IMR-90 (cell line): Measurements from ENCODE around the gene FOXP1. TPM values are rescaled to one million over a fixed set of nuclear protein-coding genes. Genes with fewer than 3 reads are reported as not detected.

Source experiments
- ATAC-seq: fragments of 200-7000 bp; cut with Tn5 transposase; 2 replicates; pipeline ENCODE4 v1.9.1; 2020; ENCODE audit warnings: low read depth, mild to moderate bottlenecking, moderate library complexity
- BruUV-seq: library from RNA; stranded (reverse); fragments of 400-500 nt; replicated peaks from 2 replicates; lab custom pipeline; 2021; lab: Mats Ljungman, UMichigan
- CTCF ChIA-PET: fragments of 300-600 bp; formaldehyde crosslinking; extraction: SDS; loops from one replicate; lab custom pipeline; 2021; ENCODE audit warnings: antibody characterized with exemption; lab: Yijun Ruan, JAX
- POLR2A ChIA-PET: fragments of 300-600 bp; sonication (Branson Sonifier 250); formaldehyde crosslinking; loops from one replicate; lab custom pipeline; 2022; ENCODE audit warnings: antibody characterized with exemption; ENCODE audit not compliant: unreplicated experiment; lab: Charles Lee
- DNase-seq: peaks from one replicate; pipeline ENCODE4 v3.0.0; 2013
- H2AFZ ChIP-seq: replicated peaks from 2 replicates; pipeline ENCODE3; 2013; ENCODE audit warnings: low read length, mild to moderate bottlenecking; ENCODE audit not compliant: poor library complexity
- H2AK5ac ChIP-seq: 2 replicates; pipeline ENCODE4 v1.6.1; 2013; ENCODE audit warnings: low read depth, low read length, inconsistent platforms
- H2AK9ac ChIP-seq: replicated peaks from 2 replicates; pipeline ENCODE3; 2013; ENCODE audit warnings: mild to moderate bottlenecking, low read depth, low read length, moderate library complexity; ENCODE audit not compliant: poor library complexity
- H2BK120ac ChIP-seq: 2 replicates; pipeline ENCODE4 v1.6.1; 2013; ENCODE audit warnings: low read depth, low read length, inconsistent platforms
- H2BK15ac ChIP-seq: 3 replicates; pipeline ENCODE4 v1.6.1; 2013; ENCODE audit warnings: low read depth, low read length, inconsistent platforms
- H2BK20ac ChIP-seq: 2 replicates; pipeline ENCODE4 v1.6.1; 2013; ENCODE audit warnings: low read depth, mild to moderate bottlenecking, inconsistent platforms, low read length, moderate library complexity
- H2BK5ac ChIP-seq: 2 replicates; pipeline ENCODE4 v1.6.1; 2013; ENCODE audit warnings: mild to moderate bottlenecking, low read depth, low read length, inconsistent platforms; ENCODE audit not compliant: poor library complexity, severe bottlenecking
- H3K14ac ChIP-seq: replicated peaks from 2 replicates; pipeline ENCODE4 v1.6.1; 2013; ENCODE audit warnings: low read depth, low read length, inconsistent platforms
- H3K18ac ChIP-seq: 2 replicates; pipeline ENCODE4 v1.6.1; 2013; ENCODE audit warnings: low read depth, low read length, control low read depth
- H3K23ac ChIP-seq: 2 replicates; pipeline ENCODE4 v1.6.1; 2013; ENCODE audit warnings: low read depth, low read length, inconsistent platforms
- H3K27ac ChIP-seq: 2 replicates; pipeline ENCODE4 v1.5.1; 2013; ENCODE audit warnings: mild to moderate bottlenecking, control low read depth, low read length; ENCODE audit not compliant: insufficient read depth
- H3K27me3 ChIP-seq: 2 replicates; pipeline ENCODE4 v1.6.1; 2013; ENCODE audit warnings: low read length; ENCODE audit not compliant: control insufficient read depth, insufficient read depth
- H3K36me3 ChIP-seq: 2 replicates; pipeline ENCODE4 v1.6.1; 2013; ENCODE audit warnings: low read length, mixed read lengths; ENCODE audit not compliant: control insufficient read depth, insufficient read depth
- H3K4ac ChIP-seq: 2 replicates; pipeline ENCODE4 v1.6.1; 2013; ENCODE audit warnings: low read depth, low read length, inconsistent platforms
- H3K4me1 ChIP-seq: 2 replicates; pipeline ENCODE4 v1.6.1; 2013; ENCODE audit warnings: low read length, mixed read lengths; ENCODE audit not compliant: control insufficient read depth, insufficient read depth
- H3K4me2 ChIP-seq: 2 replicates; pipeline ENCODE4 v1.6.1; 2013; ENCODE audit warnings: low read depth, mild to moderate bottlenecking, control low read depth, low read length, moderate library complexity
- H3K4me3 ChIP-seq: 2 replicates; pipeline ENCODE4 v1.5.1; 2013; ENCODE audit warnings: low read depth, mild to moderate bottlenecking, control low read depth, low read length, moderate library complexity; ENCODE audit not compliant: insufficient read depth
- H3K56ac ChIP-seq: 2 replicates; pipeline ENCODE4 v1.6.1; 2013; ENCODE audit warnings: low read length, inconsistent platforms; ENCODE audit not compliant: insufficient read depth; ENCODE audit errors: extremely low read depth
- H3K79me1 ChIP-seq, 2 experiments: 2 replicates each; pipeline ENCODE4 v1.6.1; 2013; ENCODE audit warnings: low read length in 2 of 2, inconsistent platforms in 1 of 2, low read depth in 1 of 2
- H3K9ac ChIP-seq: 2 replicates; pipeline ENCODE4 v1.6.1; 2013; ENCODE audit warnings: low read depth, low read length, control low read depth
- H3K9me1 ChIP-seq: 2 replicates; pipeline ENCODE4 v1.6.1; 2013; ENCODE audit warnings: low read length, inconsistent platforms; ENCODE audit not compliant: insufficient read depth
- H3K9me3 ChIP-seq: 2 replicates; pipeline ENCODE4 v1.6.1; 2013; ENCODE audit warnings: low read length; ENCODE audit not compliant: control insufficient read depth, insufficient read depth
- H4K20me1 ChIP-seq: 2 replicates; pipeline ENCODE4 v1.6.1; 2013; ENCODE audit warnings: low read length, inconsistent platforms; ENCODE audit not compliant: insufficient read depth
- H4K5ac ChIP-seq: 2 replicates; pipeline ENCODE4 v1.6.1; 2013; ENCODE audit warnings: mild to moderate bottlenecking, low read depth, low read length, control low read depth
- H4K8ac ChIP-seq, 2 experiments: 2 replicates each; pipeline ENCODE4 v1.6.1; 2013; ENCODE audit warnings: low read depth in 2 of 2, low read length in 2 of 2, control low read depth in 1 of 2, inconsistent platforms in 1 of 2
- H4K91ac ChIP-seq: 2 replicates; pipeline ENCODE4 v1.6.1; 2013; ENCODE audit warnings: low read depth, low read length, inconsistent platforms; ENCODE audit not compliant: insufficient read depth
- BHLHE40 ChIP-seq: fragments of 150-350 bp; IDR thresholded peaks from 2 replicates; pipeline ENCODE4 v1.6.1; 2016; ENCODE audit warnings: mild to moderate bottlenecking, low read depth, low read length
- CEBPB ChIP-seq: IDR thresholded peaks from 2 replicates; pipeline ENCODE4 v1.6.1; 2012; ENCODE audit warnings: low read depth, low read length, improper control_type of control experiment
- CHD1 ChIP-seq: IDR thresholded peaks from 2 replicates; pipeline ENCODE4 v1.6.1; 2012; ENCODE audit warnings: low read depth, low read length, improper control_type of control experiment
- CTCF ChIP-seq: conservative IDR thresholded peaks from 2 replicates; pipeline ENCODE4 v1.5.1; 2012; ENCODE audit warnings: mild to moderate bottlenecking, low read depth, low read length, improper control_type of control experiment
- ELK1 ChIP-seq: fragments of 150-350 bp; IDR thresholded peaks from 2 replicates; pipeline ENCODE4 v1.6.1; 2016; ENCODE audit warnings: low read depth, mild to moderate bottlenecking, low read length, moderate library complexity, borderline replicate concordance
- FOS ChIP-seq: fragments of 150-350 bp; IDR thresholded peaks from 2 replicates; pipeline ENCODE4 v1.6.1; 2016; ENCODE audit warnings: low read depth, low read length
- MAFK ChIP-seq: IDR thresholded peaks from 2 replicates; pipeline ENCODE4 v1.6.1; 2012; ENCODE audit warnings: low read depth, low read length, improper control_type of control experiment
- MAZ ChIP-seq: IDR thresholded peaks from 2 replicates; pipeline ENCODE4 v1.6.1; 2012; ENCODE audit warnings: low read depth, mild to moderate bottlenecking, low read length, improper control_type of control experiment, moderate library complexity, borderline replicate concordance
- MXI1 ChIP-seq: IDR thresholded peaks from 2 replicates; pipeline ENCODE4 v1.6.1; 2012; ENCODE audit warnings: low read depth, mild to moderate bottlenecking, low read length, moderate library complexity, borderline replicate concordance
- NFE2L2 ChIP-seq: fragments of 150-350 bp; IDR thresholded peaks from 2 replicates; pipeline ENCODE4 v1.6.1; 2016; ENCODE audit warnings: low read depth, mild to moderate bottlenecking, low read length
- POLR2A ChIP-seq: IDR thresholded peaks from 2 replicates; pipeline ENCODE4 v1.6.1; 2012; ENCODE audit warnings: mild to moderate bottlenecking, low read depth, low read length
- RAD21 ChIP-seq: IDR thresholded peaks from 2 replicates; pipeline ENCODE4 v1.6.1; 2012; ENCODE audit warnings: low read length, improper control_type of control experiment
- RCOR1 ChIP-seq: IDR thresholded peaks from 2 replicates; pipeline ENCODE4 v1.6.1; 2012; ENCODE audit warnings: mild to moderate bottlenecking, low read length, improper control_type of control experiment; ENCODE audit not compliant: insufficient replicate concordance
- RFX5 ChIP-seq: IDR thresholded peaks from 2 replicates; pipeline ENCODE4 v1.8.0; 2012; ENCODE audit warnings: low read depth, mild to moderate bottlenecking, low read length, moderate library complexity
- SMC3 ChIP-seq: fragments of 150-350 bp; IDR thresholded peaks from 2 replicates; pipeline ENCODE4 v1.6.1; 2016; ENCODE audit warnings: low read depth, mild to moderate bottlenecking, antibody characterized with exemption, low read length, moderate library complexity
- USF2 ChIP-seq: fragments of 150-350 bp; IDR thresholded peaks from 2 replicates; pipeline ENCODE4 v1.6.1; 2017; ENCODE audit warnings: mild to moderate bottlenecking, antibody characterized with exemption, low read length, low read depth
- WGBS, 2 experiments: methylation state at CpG; one replicate each; pipeline versions ENCODE4 v1.1.5 to v1.1.7; 2013; ENCODE audit warnings: missing lambda C conversion rate in 2 of 2; ENCODE audit not compliant: insufficient read length in 1 of 2; ENCODE audit errors: extremely low coverage in 2 of 2; 5-methylcytosine and 5-hydroxymethylcytosine counted together
- dilution Hi-C: fragments of 300-500 bp; cut with HindIII; formaldehyde crosslinking; loops from one replicate; pipeline ENCODE4 v1.14.3; 2018; ENCODE audit warnings: low sequenced_read_pairs; ENCODE audit not compliant: unreplicated experiment
- in situ Hi-C: fragments of 300-500 bp; cut with MboI; formaldehyde crosslinking; loops from 3 replicates; pipeline ENCODE4 v1.14.3; 2019; ENCODE audit warnings: low sequenced_read_pairs, inconsistent platforms, mixed read lengths
- intact Hi-C: fragments of 100-400 bp; cut with micrococcal nuclease; formaldehyde crosslinking; loops from 2 replicates; pipeline ENCODE4 v1.10.0; 2022
- polyA plus RNA-seq, 3 experiments: library from polyadenylated mRNA; depleted of rRNA; stranded (reverse); fragments of >200 nt; gene quantifications; 2 replicates each; pipeline ENCODE4 v1.2.3, GENCODE V29; 2012; ENCODE audit warnings: low replicate concordance in 1 of 3
- total RNA-seq: library from RNA; depleted of rRNA; stranded (reverse); fragments of >200 nt; gene quantifications from 2 replicates; pipeline ENCODE4 v1.2.3, GENCODE V29; 2012

Gene FOXP1
- total and polyA plus RNA-seq, 2 of the 4 experiments (the other 2 are of a cell fraction) = 37.0 to 132 TPM

GRCh38 chr3:71577011-71577410 lies 6.5 kb downstream of the FOXP1 start:
- Histone ChIP-seq H2AK9ac (no peak overlapping the region), H3K18ac (no peak overlapping the region), H2BK5ac (no peak overlapping the region), H3K4me1 (peaks cover 3% of the 10 kb centered on the region), H3K9ac (no peak overlapping the region), H3K9me3 (no peaks in the 10 kb centered on the region), H3K4ac (no peak overlapping the region), H3K27ac (no peak overlapping the region), H3K36me3 (no peaks in the 10 kb centered on the region), H2BK15ac (no peak overlapping the region; the same call in 2 of the 3 replicates), H2BK120ac (no peak overlapping the region), H3K56ac (no peak overlapping the region; the same call in 1 of the 2 replicates), H3K79me1 (peaks cover 26 to 66% of the 10 kb centered on the region in 2 experiments), H2BK20ac (no peak overlapping the region), H3K4me2 (no peak overlapping the region), H4K91ac (no peak overlapping the region), H4K5ac (no peak overlapping the region), H2AK5ac (no peak overlapping the region), H3K23ac (no peak overlapping the region), H3K27me3 (no peaks in the 10 kb centered on the region), H2AFZ (no peak overlapping the region), H3K14ac (no peak overlapping the region), H4K8ac (no peak overlapping the region), H4K20me1 (no peaks in the 10 kb centered on the region; the same call in 1 of the 2 replicates), H3K4me3 (no peak overlapping the region), H3K9me1 (no peaks in the 10 kb centered on the region)
- no peak for DNase-seq
- BruUV-seq = no TSS peak
- dilution Hi-C loops (no loop called here), in situ Hi-C loops (no loop called here), intact Hi-C loops (no loop called here)
- TF ChIP-seq CEBPB (no peak), NFE2L2 (no peak), ELK1 (no peak), POLR2A (no peak), RAD21 (no peak), MAZ (no peak), CTCF (no peak), BHLHE40 (no peak), USF2 (no peak), SMC3 (no peak), RFX5 (no peak), MXI1 (no peak), RCOR1 (no peak), CHD1 (no peak), FOS (no peak), MAFK (no peak)
- WGBS, 2 experiments = no CpG with 5 or more reads among the region's 5 CpGs
- no peak for ATAC-seq
- POLR2A ChIA-PET = no interaction called here
- CTCF ChIA-PET = interaction anchor here (1.2 kb wide), 1 partner anchor 104 kb away, joined by 3 read pairs; no protein-coding TSS in a partner anchor
